ENCODE measurements around the gene MAP7.

DNA sequence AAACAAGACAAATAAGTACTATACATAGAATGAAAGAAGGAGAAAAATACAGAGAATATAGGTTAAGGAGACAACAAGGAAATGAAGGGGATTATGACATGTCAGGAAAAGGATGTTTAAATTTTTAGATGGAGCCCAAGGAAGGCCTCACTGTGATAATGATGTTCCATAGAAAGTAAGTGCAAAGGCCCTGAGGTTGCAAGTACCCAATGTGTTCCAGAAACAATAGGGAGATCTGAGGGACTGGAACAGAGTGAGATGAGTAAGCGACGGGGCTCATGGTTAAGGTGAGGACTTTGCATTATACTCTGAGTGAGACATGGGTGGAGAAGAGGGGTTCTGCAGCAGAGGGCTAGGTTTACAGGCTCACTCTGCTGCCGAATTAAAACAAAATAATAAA is 137.8 kb downstream of the MAP7 start:
- no peak for TF ChIP-seq GATA2 (IDR thresholded peaks at IDR 0.05; ENCODE audit: low read depth, low read length)
- TF ChIP-seq GATA3 (IDR thresholded peaks at IDR 0.05; ENCODE audit: low read depth, low read length), result no peak
